ENCODE measurements around the gene AGAP3. TPM values are rescaled to one million over a fixed set of nuclear protein-coding genes. Genes with fewer than 3 reads are reported as not detected.

Gene AGAP3
- polyA plus RNA-seq, 1 donor, result 89.6 TPM

DNA sequence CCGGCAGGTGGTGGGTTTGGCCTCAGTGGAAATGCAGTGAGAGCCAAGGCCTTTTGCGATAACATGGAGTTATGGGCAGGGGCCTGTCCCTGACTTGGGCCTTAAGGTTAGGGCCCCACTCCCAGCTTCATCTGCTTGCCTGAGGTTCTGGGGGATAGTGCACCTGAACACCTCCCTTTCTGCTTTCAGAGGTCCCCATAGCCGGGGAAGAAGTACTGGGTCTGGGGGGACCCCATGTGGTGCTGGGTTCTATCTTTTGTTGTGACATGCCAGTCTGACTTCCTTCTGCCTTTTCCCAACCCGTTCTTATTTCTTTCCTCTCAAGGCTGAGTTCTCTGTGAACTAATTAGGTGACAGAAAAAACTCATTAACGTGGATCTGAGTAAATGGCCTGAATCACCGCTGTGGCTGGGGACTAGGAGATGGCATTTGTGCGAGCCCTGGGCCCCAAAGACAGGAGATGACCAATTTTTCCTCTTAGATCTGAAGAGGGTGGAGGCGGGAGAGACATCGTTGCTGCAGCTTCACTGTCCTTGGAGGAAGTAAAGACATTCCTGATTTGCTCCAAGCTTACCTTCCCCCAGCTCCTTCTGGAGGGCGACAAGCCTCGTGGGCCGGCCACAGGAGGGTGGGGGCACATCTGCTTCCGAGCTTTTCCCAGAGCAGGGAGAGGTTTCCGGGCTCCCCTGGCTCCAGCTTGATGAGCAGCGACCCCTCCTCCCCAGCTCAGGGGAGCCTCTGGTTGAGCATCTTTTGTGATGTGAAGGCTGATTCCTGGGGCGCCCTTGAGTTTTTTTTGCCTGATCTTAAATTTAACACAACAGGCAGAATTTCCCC lies 2.0 kb downstream of the AGAP3 start:
- DNase-seq, result no peak

DNA sequence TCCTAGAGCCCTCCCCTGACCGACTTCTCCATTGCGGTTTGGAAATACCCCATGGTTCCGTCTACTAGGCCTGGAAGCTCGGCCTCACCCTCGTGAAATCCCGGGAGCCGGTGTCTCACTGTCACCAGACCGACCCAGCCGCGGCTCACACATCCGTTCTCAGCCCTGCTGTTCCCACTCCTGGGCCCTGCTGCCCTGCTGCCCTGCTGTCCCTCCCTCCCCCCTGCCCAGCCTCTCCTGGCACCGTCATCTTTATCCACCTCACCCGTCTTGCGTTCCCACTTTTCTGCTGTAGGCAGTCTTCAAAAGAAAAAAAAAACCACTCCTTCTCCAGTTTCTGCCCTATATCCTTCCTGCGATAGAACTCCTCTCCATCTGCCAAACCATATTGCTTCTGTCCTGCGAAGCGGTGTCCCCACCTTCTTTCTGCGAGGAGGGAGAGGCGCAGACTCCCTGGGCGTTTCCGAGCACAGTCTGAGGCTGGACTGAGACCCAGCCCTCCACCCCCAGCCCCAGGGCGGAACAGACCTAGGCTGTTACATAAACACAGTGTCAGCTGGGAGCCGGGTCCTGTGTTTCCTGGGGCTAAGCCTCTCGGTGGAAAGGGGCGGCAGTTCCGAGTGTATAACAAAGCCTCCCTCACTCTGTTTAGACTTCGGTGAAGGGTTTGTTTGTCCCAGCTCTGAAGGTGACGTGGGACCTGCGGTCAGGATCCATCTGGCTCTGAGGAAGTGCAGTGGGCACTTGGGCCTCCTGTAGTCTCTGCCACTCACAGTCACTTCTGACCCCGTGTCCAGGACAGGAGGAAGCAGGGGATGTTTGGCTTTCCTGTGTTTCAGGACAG lies 2.8 kb downstream of the AGAP3 start:
- DNase-seq, result peak; percentile 59

DNA sequence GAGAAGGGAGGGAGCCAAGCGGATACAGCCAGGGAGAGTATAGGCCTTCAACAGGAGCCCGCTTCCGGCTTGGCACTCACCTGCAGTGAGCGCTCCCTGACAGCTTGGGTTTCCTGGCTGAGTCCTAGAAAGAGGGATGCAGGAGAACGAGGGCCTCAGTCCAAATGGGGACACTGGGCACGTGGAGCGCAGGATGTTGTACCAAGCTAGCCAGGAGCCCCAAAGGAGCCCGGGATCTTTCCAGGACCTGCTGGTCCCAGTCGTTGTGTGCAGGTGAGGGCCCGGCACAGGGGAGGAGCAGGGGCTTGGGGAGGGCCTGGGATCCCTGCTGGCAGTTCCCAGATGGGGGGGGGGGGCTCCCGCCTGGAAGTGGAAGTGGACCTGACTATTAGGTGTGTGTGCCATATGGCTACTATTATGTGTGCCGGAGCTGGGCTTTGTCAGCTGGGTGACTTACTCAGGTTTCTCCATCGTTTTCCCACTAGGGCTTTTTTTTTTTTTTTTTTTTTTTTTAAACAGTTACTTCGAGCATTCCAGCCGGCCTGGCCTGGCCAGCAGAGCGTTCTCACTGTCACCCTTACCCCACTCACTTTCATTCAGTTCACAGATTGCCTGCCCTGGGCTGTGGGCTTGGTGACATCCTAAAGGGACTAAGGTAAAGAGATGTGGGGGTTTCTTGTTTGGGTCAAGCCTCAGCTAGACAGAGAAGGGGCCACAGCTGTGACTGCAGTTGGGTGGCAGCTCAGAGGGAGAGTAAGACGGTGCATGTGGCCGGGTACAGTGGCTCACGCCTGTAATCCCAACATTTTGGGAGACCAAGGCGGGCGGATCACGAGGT lies 3.8 kb downstream of the AGAP3 start:
- DNase-seq, result no peak

DNA sequence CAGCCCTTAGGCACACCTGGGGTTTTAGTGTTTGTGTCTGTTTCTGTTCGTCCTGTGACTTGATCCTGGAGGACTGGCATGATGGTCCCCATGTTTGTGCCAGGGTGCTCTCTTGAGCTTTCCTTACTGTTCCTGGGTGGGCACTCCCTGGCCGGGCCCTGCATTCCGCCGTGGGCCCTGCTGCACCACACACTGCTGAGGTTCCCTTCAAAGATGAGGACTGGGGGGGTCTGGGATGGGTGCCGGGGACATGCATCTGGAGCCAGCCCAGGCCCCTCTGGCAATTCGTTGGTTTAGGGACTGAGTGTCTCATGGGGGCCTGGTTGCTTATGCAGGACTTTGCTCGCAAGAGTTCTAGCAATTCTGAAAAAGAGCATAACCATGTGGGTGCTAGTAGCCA lies 4.7 kb downstream of the AGAP3 start:
- DNase-seq, result no peak

DNA sequence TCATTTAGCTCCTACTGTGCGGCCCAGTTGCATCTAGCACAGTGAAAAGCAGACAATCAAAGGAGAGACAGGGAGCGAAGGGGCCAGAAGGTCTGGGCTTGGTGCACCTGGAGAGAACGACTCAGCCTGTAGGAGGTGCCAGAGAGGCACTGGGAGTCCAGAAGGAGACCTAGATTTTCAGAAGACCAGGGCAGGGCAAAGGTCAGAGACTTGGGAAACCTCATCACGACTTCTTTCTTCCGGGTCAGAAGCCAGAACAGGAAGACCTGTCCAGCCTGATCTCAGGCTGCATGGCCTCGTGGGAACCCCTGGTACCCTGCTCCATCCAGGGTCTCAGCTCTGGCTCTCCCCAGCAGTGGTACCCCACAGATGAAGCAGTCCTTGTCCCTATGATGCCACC lies 5.2 kb downstream of the AGAP3 start:
- DNase-seq, result no peak

DNA sequence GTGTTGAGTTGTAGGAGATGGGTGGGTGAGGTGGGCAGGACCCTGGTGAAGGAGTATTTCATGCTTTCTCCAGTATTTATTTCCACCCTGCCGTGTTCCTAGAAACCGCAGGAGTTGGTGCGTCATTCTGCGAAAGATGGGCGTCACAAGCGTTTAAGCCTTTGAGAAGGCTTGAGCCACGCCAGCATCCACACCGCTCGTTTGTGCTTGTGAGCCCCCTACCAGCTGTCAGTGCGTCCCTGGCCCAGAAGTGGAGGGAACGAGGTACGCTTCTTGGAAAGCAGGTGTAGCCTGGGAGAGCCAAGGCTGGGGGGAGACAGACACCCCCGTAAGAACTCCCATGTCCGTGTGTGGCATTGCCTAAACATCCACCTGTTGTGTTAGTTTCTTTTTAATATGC lies 5.7 kb downstream of the AGAP3 start:
- no peak for DNase-seq

DNA sequence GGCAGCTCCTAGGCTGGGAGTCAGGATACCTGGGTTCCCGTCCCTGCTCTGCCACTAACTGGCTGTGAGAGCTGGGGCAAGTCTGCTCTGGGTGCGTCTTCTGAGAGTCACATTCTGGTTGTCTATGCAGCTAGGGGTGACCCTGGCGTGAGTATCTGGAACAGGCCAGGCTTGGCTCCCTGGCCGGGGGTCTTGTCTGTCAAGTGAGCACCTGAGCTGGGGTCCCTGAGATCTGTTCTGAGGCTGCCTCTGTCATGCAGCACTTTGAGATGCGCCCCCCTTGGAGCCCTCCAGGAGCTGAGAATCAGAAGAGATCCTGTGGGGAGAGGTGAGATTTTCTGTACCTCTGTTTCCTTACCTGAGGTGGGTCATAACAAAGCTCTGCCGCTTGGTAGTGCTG lies 7.5 kb downstream of the AGAP3 start:
- DNase-seq, result no peak

DNA sequence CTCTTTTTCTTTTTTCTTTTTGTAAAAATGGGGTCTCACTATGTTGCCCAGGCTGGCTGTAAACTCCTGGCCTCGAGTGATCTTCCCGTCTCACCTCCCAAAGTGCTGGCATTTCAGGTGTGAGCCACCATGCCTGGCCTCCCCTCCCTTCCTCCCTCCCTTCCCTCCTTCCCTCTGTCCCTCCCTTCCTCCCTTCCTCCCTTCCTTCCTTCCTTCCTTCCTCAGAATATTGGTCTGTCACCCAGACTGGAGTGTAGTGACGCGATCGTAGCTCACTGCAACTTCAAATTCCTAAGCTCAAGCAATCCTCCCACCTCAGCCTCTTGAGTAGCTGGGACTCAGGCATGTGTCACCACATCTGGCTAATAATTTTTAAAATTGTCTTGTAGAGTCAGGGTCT lies 8.4 kb downstream of the AGAP3 start:
- no peak for DNase-seq

DNA sequence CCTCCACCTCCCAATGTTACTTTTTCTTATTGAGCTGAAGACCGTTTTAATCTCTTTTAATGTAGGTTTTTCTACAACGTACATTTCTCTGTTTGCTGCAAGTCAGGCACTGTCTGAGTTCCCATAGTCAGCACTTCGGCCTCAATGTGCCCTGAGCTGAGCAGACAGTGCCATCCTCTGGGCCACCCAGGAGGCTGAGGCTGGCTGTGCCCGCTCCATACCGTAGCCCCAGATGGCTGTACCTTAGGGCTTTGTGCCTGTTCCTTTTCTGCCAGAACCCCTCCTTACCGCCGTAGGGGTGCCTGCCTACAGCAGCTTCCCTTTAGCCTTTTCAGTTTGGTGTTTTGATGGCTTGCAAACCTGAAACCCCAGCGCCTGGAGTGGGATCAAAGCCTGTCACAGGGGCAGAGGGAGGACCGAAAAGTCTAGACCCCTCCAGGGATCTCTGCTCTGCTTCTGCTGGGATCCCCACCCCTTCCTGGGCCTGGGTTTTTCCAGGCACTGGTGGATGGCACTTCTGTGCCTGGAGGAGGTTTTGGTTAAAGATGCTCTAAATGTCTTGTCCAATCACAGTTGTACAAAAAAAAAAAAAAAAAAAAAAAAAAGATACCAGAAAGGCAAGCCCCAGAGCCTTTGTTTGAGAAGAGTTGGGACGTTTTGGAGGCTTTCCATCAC lies 9.0 kb downstream of the AGAP3 start:
- DNase-seq, result no peak

DNA sequence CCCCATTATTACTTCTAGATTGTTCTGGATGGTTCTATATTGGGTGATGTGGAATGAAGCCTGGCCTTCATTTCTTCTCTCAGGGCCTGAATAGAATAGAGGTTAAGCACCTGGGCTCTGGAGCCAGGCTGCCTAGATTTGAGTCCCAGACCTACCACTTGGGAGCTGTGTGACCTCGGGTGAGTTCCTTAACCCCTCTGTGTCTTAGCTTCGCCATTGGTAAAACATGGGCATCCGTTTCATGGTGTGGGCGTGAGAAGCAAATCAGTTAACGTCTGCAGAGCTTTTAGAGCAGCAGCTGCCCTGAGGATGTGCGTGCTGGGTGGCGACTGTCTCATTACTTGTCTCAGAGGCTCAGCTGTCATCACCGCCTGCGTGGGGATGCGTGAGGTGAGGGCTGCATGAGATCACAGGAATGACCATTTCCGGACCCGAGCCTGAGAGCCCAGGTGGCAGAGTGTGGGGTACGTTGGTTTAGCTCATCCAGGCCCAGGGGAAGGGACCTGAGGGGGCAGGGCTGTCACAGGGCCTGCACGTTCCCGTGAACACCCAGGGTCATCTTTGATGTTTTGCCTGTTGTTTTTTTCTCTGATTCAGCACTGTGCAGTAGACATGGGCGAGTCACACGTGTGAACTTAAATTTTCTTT lies 9.7 kb downstream of the AGAP3 start:
- DNase-seq, result no peak

DNA sequence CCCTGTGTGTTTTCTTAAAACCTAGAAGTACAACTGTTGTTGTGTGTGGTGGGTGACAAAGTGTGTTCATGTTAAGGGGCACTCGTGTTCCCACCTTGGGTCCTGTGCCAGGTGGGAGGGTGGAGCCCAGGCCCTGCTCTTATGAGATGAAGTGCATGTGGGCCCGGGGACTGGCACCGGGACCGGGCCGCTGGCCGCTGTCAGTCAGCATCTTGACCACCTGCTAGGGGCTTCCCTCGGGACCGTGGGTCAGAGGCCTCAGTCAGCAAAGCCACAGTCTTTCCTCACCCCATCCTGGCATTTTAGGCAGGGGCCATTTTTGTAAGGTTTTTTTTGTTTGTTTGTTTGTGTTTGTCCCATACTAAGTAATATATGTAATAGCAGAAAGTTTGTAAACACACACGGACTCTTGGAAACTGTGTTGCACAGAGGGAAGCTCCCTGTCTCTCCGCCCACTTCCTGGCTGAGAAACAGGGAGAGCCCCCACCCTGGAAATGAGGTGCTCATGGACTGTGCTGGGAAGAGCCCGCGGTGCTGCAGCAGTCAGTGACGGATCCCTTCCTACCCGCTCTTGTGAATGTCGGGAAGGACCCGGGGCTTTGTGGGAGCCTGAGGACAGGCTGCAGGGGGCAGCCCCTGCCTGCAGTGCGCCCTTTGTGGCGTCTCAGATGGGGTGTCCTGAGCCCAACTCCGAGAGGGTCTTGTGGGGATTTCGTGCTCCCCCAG lies 13.4 kb downstream of the AGAP3 start:
- no peak for DNase-seq

DNA sequence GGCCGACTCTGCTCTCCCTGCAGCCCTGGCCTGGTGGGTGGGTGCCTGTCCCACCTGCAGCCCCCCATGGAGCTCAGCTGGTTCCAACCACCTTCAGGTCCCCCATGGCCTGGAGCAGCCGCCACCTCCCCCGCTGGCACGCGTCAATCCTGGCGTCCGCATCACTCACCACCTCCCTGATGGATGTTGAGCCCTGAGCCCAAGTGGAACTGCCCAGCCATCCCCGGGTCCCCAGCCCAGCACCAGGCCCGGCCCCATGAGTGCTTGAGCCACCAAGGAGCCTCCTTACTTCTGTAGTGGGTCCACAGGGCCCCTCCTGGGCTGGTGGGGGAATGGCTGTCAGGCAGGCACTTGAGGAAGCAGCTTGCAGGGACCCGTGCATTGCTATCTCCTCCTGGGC lies 14.6 kb downstream of the AGAP3 start:
- DNase-seq, result no peak

DNA sequence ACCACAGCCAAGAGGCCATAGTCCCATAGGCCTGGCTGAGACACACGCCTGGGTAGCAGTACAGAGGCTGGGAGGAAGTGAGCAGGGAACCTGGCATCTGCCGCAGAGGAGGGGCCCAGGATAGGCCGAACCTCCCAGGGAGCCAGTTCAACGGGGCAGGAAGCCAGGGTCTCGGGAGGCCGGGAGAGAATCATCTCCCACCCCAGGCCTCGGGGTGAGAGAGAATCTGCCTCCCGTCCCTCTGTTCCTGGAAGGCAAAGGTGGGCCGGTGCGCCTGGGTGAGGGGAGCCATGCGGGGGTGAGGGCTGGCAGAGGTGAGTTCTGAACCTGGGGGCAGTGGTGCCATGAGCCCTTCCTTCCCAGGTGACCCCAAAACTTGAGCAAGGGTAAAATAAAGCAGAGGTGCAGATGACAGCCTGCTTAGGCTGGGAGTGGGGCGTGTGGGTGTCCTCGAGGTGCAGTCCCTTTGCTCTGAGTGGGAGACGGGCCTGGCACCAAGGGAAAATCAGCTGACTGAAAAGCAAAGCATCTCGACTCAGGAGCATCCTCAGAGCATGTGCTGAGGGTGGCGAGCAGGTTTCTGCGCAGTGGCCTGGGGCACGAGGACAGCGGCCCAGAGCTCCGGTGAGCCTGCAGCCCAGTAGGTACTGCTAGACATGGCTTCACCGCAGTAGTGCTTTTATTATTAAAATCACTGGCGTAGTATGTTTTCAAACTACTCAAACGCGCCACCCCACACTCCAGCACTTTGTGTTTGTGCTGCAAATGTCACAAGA lies 15.5 kb downstream of the AGAP3 start:
- no peak for DNase-seq

DNA sequence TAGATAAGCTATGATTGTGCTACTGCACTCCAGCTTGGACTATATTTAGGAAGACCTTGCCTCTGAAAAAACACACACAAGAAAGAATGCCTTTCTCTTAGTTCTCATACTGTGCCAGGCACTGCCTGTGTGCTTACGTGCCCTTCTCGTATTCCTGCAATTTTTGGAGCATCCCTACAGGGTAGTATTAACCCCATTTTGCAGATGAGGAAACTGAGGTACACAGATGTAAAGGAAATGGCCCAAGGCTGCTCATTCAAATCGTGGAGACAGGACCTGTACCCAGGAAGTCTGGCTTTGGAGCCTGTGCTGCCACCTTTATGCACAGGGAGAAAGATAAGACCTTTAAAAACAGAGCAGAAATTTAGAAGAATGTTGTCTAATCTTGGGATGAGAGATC lies 16.7 kb downstream of the AGAP3 start:
- DNase-seq, result no peak

DNA sequence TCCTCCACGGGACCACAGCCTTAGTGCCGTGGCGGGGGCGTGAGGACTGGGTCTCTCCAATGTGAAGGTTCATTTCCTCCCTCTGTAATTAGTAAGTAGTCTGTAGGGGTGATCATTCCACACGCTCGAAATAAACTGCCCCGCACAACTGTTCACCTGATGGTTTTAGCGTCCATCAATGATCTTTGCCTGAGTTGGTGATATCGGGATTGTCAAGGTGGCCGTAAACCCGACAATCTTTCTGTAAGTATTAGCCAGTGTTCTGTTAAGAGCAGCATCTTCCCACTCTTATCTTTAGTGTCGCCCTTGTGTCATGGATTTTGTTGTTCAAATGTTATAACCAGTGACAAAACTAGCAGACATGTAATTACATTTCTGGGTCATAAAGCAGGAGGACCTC lies 17.7 kb downstream of the AGAP3 start:
- DNase-seq, result no peak

DNA sequence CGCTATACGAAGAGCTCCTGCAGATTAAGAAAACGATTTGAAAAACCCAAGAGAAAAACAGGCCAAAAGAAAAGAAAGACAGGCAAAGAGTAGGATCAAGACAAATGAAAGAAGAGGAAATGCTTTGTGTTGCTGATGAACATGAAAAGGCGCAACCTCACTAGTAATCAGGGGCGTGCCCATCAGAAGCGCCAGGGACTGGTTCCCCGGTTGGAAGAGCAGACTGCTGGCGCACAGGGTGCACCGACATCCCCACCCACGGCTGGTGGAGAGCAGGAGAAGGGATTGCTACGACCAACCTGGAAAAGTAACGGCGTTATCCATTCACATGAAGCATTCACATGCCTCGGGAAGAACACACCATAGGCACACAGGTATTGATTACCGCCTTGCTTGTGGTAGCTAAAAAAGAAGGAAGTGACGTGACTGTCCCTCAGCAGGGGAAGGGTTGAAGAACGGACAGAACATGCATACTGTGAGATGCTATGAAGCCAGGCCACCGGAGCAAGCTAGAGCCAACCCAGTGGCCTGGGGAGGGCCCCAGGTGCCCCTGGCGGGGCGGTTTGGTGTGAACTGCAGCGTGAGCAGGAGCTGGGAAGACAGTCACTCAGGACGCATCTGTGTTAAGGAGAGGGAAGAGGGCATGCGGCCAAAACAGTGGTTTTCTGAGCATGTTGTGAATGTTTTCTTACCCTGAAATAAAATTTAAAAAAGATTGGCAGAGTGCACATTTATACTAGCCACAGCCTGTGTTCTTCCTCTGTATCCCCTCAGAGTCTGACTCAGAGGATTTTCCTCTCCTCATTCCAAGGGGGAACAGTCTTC lies 18.3 kb downstream of the AGAP3 start:
- no peak for DNase-seq

DNA sequence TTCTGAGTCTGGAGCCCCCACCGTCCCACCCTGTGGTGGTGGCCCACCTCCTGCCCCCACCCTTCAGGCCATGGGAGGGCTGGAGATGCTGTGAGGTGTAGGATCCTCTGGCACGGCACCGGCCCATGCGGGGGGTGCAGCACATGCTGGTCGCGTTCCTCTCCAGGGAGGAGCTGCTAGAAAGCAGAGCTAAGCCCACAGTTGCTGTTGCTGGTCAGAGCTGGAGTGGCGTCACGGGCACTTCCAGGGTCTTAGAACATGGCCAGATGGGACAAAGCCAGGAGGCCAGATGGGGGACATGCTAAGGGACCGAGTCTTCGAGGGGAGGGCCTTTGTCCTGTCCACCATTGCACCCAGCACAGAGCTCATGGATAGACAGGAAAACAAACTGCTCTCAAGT lies 21.6 kb downstream of the AGAP3 start:
- DNase-seq, result no peak

DNA sequence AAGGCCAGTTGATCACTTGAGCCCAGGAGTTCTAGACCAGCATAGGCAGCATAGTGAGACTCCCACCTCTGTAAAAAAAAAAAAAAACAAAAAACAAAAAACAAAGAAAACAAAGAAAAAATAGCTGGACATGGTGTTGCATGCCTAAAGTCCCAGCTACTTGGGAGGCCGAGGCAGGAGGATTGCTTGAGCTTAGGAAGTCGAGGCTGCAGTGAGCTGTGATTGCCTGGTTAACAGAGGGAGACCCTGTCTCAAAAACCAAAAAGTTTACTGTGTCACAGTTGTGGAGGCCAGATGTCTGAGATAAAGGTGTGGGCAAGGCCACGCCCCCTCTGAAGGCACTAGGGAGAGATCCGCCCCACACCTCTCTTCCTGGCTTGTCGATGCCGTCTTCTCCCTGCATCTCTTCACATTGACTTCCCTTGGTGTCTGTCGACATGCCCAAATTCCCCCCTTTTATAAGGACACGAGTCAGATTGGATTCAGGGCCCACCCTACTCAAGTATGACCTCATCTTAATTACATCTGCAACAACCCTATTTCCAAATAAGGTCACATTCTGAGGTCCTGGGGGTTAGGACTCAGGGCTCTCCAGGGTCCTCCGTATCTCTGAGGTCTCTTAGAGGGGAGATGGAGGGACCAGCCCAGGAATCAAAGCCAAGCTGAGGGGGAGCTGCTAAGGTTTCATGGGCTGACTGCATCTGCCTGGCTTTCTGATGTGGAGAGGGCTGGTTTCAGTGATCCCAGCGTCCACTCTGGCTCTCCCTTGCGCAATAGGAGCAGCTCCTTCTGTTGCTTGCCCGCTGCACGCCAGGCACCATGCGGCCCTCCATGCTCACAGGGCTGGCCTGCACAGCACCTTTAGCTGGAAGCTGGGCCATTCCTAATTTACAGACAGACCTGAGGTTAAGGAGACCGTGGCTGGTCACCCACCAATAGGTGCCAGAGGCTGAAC lies 23.1 kb downstream of the AGAP3 start:
- no peak for DNase-seq
